HG03280 (cell line): ENCODE measurements around the gene RASGEF1B.

Source experiments
- ATAC-seq: cut with Tn5 transposase; IDR thresholded peaks from one replicate; pipeline ENCODE4 v1.9.1; 2021; ENCODE audit warnings: mild to moderate bottlenecking, moderate library complexity; ENCODE audit not compliant: unreplicated experiment

The RASGEF1B gene

DNA sequence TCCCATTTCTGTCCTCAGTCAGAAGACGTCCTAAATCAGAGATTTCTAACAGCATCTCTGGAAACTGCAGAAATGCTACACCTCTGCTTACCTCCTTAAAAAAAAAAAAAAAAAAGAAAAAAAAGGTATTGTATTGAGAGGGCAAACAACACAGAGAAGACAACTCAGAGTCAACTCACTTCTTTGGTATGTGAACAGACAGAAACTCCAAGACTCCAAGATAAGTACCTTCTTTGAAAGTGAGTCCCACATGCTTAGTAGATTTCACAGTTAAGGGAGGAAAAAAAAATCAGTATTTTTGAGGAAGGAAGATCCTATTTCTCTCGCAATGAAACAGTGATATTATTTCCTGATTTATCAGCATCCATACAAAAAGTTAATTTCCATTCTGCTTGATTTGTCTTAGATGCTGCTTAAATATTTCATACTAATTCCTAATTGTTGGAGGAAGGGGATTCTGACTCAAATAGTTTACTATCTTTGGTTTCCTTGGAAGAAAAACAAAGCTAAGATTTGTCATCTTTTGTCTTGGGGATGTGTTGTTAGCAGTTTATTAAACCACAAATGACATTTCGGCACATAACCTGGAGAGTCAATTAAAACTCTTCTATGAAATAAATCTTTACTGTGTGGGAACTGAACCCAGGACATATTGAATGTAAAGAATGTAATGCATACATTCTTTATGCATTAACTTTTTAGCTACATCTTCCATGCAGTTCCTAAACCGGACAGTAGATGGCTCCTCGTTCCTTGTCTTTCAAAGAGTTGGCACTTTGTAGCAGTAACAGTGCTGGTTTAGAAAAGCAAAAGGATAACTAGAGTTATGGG lies 4.7 kb downstream of the RASGEF1B start:
- ATAC-seq: no peak

DNA sequence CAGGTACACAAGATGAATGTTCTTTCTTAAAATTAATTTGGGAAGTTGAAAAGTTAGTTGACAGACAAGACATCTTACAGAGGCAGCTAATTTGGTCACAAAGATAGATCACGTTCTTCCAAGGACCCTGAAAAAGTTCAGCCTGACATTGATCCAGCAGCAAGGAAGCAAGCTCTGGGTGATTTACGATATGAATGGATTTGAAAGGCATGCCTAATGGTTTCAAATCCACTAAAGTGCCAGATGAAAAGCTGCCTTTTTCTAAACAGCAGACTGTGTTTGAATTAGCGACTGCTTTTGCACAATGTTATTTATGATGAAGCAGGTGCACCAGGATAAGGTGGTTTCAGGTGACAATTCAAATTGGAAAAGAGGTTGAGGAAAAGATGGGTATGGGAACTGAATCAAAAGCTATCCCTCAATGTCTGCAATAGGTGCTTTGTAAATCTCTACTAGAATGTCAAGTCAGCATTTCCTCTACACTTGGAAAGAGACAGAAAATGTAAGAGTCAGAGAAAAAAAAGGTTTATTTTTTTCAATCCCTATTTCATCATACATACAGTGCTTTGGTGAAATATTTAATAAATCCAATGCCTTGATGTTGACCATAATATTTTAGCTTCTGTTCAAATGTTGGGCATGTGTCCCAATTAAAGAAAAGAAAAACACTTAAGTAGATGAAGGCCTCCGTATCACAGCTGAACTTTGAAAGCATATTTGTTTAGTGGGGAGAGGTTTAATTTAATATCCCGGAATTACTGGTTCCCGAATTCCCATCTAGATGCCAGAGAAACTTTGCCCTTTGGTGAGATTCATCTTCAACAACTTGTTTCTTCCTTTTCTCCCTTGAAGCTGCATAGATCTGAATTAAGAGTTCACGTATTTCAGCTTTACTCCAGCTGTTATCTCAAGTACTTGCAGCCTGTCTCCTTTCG lies 6.0 kb downstream of the RASGEF1B start:
- no peak for ATAC-seq

DNA sequence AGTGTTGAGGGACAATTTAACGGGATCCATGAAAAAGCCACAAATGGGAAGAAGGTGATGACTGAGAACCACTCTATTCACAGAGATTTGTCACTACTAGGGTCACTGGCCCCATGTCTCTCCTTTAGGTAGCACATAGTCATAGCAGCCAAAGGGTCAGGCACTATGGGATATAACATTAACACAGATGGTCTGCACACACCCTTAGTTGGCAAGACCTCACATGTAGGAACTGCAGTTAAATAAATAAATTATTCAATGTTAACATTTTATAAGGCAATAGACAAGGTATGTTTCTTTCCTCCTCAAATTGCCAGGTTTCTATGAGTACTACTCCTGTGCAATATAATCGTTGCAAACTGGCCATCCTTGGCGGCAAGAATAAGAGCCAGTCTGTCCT lies 10.9 kb downstream of the RASGEF1B start:
- ATAC-seq: no peak

GRCh38 chr4:81460191-81460701 lies 11.5 kb downstream of the RASGEF1B start:
- no peak for ATAC-seq

DNA sequence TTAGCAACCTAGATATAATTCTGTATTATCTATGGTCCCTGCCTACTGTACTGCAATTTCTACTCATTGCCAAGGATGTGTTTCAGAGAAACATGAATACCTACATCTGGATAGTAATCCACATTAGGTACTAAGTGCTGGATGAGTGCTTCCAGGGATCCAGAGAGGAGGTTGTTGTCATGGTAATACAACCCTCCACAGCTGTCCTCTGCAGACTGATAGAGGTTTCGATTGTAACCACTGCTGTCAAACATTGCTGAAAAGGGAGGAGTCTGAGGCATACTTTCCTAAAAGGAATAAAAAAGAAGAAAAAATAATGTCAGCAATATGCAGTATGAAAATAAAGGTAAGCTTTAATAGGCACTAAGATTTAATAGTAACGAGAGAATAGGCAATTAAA lies 12.5 kb downstream of the RASGEF1B start:
- ATAC-seq: no peak

DNA sequence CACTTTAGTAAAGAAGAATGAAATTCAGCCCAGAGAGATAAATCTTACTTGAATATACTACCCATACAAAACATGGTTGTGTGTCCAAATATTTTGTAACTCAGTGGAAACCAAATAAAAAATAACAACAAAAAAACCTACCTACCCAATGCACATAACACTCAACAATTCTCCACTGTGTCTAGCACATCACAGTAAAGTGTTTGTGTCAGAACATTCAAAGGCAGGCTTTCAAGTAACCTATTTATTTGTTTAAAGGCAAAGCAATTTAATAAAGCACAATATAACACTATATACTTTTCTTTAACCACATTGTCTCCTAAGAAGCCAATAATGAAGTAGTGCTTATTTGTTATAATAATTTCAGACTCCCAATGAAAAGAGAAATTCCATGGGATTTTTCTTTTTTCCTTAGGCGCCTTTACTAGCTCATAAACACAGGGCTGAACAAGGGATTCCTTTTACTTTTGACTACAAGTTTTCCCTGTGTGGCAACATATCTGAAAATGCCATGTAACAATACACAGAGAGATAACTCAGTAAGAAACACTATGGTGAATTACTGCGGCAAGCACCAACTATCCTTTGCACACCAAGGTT lies 13.7 kb downstream of the RASGEF1B start:
- ATAC-seq: no peak

DNA sequence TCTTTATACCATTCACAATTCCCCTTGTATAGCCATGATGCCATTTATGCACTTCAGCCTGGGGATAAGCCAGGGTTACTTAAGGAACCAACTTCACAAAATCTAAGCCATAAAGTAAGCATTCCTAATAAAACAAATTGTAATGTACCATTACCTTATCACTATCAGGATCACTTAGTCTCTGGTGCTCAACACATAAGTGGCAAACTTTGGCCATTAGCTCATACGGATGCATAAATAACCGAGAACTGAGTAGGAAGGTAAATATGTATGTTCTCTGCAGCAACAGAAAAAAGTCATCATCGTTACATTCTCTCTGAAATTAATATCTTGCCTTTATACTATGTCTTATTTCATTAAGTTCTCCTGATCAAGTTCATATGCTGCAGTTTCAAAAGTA lies 14.4 kb downstream of the RASGEF1B start:
- ATAC-seq: no peak

DNA sequence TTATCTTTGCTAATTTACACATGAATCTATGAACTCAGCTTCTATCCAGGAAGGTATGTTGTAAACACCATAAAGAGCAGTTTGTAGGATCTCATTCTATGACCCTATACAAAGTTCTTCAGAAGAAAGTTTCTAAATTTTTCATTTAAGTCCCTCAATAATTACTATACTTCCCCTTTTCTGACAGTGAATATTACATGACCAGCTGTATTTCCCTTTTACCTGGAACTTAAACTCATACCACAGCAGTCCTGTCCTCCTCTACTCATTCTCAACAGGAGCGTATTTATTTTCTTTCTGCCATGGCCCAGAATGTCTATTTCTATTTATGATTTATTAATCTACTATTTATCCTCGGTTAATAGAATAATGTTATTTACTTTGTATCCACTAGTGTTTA lies 15.8 kb downstream of the RASGEF1B start:
- no peak for ATAC-seq

GRCh38 chr4:81454948-81455347 lies 16.8 kb downstream of the RASGEF1B start:
- ATAC-seq: no peak

GRCh38 chr4:81454499-81454898 lies 17.2 kb downstream of the RASGEF1B start:
- no peak for ATAC-seq

DNA sequence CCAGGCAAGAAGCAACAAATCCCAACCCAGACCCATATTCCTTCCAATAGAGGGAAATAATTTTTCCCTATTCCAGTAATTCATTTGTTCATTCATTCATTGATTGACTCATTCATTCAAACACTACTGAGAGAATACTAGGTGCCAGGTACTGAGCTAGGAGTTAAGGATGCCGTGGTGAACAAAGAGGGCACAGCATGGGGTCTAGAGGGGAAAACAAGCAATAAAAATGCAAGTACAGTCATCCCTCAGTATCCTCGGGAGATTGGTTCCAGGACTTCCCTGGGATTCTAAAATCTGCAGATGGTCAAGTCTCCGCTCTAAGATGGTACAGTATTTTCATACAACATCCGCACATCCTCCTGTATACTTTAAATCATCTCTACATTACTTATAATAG lies 18.7 kb downstream of the RASGEF1B start:
- ATAC-seq: no peak

DNA sequence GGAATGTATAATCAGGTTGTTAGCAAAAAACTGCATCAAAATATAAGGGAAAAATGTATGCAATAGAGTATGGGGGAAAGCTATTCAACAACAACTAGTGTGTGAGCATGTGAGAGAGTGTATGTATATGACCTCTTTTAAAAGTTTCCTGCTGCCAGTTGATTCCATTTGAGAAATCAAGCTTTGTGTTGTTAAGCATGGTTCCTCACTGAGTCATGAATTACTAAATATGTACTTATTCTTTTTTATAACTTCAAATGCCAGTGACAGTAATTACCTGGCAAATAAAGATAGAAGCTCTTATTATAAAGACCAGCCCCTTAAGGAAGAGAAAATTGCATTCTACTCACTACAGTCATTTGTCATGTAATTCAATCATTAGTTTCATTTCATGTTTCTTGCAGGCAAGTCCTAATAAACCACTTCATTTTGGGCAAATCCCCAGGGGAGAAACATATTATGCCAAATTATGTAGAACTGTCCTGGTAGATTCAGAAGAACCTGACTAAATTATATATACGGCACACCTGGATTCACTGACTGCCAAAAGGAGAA lies 19.2 kb downstream of the RASGEF1B start:
- no peak for ATAC-seq

DNA sequence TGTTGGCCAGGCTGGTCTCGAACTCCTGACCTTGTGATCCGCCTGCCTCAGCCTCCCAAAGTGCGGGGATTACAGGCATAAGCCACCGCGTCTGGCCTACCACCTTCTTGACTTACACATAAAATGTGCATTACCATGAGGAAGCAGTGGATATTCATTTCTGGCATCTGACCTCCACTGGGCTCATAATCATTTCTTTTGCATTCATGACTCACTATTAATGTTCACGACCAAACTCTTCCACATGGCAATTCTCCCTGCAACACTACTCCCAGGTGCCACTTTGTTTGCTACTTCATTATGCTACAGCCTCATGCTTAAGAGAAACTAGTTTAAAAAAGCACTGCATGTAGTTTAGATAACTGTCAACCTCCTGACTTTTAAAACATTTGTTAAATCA lies 22.7 kb downstream of the RASGEF1B start:
- ATAC-seq: no peak

GRCh38 chr4:81447566-81448229 lies 24.0 kb downstream of the RASGEF1B start:
- no peak for ATAC-seq

DNA sequence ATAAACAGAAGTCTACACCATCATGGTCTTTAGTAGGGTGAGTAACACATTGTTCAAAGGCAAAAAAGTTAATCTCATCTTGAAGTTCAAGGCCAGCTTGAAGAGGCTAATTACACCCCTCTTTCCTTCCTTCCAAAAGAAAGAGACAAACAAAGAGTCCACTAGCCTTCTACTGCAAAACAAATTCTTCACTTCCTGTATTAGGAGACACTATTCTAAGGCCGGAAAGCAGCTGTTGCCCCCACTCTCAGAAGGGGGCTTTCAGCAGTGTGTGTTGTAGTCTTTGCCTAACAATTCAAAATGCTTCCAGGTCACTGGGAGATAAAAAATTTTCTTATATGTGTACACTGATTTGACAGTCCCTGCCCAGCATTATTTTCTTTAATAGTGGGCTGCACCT lies 25.1 kb downstream of the RASGEF1B start:
- ATAC-seq: no peak

DNA sequence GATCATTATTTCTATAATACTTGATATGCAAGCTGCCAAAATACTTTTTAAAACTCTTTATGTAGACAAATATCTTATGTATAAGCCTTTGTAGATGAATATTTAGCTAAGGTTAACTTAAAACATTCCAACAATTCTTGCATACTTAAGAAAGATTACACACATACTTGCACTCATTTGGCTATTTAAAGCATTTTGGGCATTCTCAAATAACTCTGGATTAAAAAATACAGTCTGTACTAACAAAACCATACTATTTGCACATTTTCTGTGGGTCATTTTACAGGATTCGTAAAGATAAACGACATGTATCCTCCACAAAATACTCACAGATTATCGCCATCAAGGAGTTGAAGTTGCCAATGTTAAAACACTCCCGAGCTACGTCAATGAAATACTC lies 26.5 kb downstream of the RASGEF1B start:
- no peak for ATAC-seq

DNA sequence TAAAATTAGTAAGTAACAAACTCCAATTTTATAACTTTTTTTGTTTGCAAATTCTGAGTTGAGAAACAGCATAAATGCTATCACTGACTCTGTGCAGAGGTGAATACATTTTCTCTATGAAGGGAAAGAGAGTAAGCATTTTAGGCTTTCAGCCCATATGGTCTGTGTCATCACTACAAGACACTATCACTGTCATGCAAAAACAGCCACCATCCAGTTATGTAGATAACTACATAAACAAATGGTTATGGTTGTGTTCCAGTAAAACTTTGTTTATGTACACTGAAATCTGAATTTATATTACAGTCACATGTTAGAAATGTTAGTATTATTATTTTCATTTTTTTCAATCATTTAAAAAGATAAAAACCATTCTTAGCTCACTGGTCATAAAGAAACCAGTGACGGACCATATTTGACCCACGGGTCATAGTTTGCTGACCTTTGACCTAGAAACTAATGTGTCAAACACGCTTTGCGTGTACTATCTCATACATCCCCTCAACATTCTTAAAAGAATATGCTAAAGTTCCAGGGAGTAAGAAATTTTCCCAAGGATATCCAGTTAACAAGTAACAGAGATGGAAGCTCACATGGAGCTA lies 29.1 kb downstream of the RASGEF1B start:
- no peak for ATAC-seq

GRCh38 chr4:81440949-81441348 lies 30.8 kb downstream of the RASGEF1B start:
- no peak for ATAC-seq

DNA sequence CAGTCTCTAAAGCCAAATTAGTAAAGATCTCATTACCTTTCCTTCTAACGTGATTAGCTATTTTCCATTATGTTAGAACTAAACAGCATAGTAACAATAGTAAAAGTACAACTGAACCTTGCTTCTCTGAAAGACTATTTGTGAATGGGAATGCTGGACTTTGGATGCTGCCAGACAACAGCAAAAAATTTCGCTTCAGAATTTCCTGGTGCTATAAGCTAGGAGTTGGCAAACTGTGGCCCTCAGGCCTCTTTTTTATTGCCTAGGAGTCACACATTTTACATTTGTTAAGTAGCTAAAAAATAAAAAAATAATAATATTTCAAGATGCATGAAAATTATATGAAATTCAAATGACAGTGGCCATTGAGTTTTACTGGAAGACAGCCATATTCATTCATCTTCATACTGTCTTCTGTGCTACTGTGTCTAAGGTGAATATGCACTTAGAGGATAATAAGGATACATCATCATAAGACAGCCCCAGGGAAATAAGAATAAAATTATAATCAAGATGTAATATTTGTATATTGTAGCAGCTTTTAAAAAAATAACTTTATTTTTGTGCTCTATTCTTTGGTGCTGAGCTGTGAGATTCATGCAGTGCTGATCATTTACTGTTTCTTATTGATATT lies 34.6 kb downstream of the RASGEF1B start:
- no peak for ATAC-seq

DNA sequence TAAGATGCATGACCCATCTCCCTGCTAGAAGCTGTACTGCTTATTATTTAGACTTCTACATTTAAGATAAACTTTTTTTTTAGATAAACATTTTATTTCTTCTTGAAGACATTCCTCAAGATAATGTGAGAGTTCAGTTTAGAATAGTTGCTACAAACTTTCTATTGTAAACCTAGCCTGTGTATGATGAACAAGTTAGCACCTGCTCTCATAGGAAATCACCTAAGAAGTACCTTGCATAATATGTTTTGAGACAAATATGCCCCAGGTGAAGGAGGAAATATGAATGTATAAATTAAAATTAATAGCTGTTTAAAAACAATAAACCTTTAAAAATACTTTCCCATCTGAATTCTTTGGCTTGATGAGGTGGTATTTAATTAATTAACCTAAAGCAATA lies 35.6 kb downstream of the RASGEF1B start:
- no peak for ATAC-seq
